Activated CD8-positive, alpha-beta memory T cell treated with anti-CD3 and anti-CD28 coated beads for 1 hour (primary cell): Measurements from ENCODE around the gene LIMA1.
"Not testable (repeated sequence)": the region's sequence is repeated elsewhere in the genome, so short reads cannot be mapped to it uniquely, and the experiment has no call there.

Experiments
- DNase-seq, 2 donors: peaks; one replicate each; pipeline ENCODE4 v3.0.0-alpha.2; 2020; ENCODE audit warnings: low read depth in 1 of 2; ENCODE audit errors: extremely low read depth in 1 of 2

The LIMA1 gene

DNA sequence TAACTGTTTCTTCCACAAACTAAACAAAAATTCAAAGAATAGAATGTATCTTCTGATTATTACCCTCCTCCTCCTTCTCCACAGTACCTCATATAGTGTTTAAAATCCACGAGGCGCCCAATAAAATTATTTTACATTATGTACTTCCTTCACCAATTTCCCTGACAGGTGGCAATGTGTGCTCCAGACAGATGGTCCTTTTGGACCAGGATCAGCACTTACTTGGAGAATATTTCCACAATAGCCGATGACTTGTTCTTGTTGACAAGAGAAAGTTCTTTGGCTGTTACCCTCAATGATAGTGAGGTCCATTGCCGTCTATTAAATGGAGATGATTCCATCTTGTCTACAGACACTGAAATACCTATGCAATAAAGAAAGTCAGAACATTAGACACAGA, 34.9 kb downstream of the LIMA1 start:
- DNase-seq, result no peak

DNA sequence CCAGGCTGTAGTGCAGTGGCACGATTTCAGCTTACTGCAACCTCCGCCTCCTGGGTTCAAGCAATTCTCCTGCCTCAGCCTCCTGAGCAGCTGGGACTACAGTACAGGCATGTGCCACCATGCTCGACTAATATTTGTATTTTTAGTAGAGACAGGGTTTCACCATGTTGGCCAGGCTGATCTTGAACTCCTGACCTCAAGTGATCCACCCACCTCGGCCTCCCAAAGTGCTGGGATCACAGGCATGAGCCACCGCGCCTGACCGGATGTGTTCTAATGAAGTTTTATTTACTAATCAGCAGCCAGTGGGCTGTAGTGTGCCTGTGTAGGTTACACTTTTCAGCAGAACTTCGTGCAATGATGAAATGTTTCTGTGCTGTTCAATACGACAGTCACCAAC, 35.7 kb downstream of the LIMA1 start:
- not testable (repeated sequence) for DNase-seq

DNA sequence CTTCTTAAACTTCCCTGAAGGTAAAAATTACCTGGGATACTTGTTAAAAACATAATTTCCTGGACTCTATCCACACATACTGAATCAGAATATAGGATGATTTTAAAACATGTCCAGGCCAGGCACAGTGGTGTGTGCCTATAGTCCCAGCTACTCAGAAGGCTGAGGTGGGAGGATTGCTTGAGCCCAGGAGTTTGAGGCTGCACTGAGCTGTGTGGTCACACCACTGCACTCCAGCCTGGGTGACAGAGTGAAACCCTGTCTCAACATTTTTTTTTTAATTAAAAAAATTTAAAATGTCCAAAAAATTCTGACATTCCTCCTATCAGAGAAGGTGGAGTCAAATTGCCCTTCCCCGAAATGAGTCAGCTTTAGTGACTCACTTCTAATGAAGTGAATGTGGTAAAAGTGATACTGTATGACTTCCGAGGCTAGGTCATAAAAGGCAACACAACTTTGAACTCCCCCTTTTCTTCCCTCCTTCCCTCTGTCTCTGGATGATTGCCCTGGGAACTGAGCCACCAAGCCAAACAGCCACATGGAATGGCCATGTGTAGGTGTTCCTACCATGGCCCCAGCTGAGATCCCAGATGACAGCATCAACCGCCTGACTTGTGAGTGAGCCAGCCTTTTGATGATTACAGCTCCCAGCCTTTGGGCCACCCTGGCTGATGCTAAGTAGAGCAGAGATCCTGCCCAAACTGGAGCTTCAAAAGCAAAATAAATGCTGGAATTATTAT, 36.3 kb downstream of the LIMA1 start:
- no peak for DNase-seq

DNA sequence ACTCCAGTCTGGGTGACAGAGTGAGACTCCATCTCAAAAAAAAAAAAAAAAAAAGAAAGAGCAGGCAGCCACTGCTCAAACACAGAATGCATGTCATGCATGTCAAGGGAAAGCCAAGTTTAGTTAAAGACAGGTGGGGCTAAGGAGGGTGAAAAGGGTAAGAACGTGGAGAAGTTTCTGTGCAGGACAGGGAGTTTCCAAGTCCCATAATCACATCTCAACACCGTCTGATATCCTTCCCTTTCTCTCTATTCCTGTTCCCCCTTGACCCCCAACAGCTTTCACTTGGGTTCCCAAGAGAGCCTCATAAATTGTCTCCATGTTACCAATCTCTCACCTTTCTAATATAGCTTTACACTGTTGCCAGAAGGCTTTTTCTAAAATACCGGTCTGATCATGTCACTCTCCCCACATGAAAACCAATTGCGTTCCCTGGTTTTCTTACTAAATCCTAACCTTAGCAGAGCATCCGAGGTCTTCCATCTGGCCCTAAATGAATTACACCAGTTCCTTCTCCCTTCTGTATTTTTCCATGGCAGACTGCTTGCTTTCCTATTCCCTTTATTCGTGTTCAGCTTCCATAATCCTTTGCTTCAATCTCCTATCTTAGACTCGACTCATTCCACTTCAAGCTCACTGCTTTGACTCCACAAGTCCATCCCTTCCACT, 37.0 kb downstream of the LIMA1 start:
- no peak for DNase-seq

DNA sequence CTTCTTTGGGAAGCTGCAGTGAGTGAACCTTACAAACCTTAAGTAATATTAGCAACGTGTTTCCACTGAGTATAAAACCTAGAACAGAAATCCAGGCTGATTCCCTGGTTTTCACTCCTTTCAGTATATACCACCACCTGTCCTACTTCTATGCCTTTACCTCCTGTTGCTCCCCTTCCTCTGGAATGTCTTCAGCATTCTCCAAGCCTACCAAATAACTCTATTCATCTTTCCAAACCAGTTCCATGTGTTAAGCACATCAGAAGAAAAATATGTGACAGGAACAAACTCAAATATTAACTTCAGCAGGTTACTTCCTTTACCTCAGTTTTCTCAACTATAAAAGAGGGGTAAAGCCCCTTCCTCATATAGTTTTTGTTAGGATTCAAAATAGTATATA, 39.8 kb downstream of the LIMA1 start:
- DNase-seq, result no peak

DNA sequence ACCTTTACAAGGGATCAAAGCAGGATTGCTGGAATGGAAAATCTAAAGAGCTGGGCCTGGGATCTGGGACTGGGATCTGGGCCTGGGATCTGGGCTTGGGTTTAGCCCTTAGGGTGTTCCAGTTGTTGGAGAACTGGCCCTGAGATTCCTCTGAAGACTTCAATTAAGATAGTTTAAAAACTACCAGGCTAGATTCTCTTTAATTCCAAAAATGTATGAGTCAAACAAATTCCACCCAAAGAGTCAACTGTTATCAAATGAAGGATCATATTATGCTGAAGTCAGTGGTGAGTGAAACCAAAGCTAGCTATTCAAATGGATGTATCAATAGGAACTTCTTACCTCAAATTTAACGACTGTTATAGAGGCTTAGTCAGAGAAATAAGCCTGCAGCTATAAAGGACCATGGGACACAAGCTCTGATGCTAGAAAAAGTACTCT, 40.5 kb downstream of the LIMA1 start:
- no peak for DNase-seq

DNA sequence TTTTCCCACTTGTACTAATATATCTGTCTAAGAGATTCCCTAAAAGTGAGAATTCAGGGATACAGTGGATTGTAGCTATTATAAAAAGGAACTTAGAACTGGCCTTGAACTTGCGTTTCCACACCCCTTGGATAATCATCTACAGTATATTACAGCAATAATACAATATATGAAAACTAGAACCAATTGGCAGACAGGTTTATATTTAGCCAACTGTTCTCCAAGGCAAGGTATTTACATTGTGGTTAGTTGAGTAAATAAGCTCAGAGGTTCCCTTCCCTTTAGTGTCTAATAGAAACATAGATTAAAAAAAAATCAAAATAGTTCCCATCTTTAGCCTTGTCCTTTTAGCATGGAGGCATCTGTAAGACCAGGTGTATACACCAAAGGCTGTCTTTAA, 42.1 kb downstream of the LIMA1 start:
- no peak for DNase-seq

DNA sequence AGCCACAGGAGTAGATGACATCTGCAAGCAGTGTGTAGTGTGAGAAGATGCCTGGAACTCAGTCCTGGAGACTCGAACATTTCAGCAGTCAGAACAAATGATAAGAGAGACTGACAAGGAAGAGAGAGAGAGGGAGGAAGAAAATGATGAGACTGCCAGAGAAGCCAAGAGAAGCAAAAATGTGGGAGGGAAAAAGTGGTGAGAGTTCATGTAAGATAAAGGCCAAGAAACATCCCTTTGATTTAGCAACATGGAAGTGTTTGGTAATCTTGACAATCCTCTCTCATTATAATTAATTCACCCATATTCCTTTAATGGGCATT, 42.6 kb downstream of the LIMA1 start:
- no peak for DNase-seq

DNA sequence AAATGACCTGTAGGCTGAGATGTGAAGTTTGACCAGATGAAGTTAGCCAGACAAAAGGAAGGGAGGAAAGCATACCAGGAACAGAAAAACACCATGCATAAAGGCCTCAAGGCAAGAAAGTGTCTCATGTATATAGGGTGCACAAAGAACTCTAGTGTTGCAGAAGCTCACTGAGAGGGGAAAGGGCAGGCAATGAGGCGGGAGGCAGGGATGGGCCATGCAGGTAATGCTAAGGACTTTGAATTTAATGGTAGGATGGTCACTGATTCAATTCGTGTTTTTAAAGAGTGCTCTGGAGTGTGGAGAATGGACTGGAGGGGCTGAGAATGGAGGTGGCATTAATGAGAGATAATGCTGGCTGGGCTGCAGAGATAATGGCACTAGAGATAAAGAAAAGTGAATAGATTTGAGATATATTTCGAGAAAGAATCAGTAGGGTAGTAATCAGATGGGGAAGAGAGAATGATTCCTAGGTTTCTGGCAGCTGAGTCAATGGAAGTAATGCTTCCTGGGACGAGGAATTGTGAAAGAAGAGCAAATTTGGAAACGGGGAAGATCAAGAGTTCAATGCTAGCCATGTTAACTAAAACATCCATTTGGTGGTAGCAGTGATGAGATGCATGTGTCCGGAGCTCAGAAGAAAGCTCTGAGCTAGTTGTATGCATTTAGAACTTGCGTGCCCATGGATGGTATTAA, 43.1 kb downstream of the LIMA1 start:
- DNase-seq, result no peak

DNA sequence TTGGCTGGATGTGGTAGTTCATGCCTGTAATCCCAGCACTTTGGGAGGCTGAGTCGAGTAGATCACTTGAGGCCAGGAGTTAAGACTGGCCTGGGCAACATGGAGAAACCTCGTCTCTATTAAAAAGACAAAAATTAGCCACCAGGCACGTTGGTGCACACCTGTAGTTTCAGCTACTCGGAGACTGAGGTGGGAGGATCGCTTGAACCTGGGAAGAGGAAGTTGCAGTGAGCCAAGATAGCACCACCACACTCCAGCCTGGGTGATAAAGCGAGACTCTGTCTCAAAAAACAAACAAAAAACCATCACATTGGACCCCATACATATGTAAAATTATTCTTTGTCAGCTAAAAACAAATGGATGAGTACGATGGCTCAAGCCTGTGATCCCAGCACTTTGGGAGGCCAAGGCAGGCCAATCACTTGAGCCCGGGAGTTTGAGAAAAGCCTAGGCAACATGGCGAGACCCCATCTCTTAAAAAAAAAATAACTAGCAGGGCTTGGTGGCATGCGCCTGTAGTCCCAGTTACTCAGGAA, 43.9 kb downstream of the LIMA1 start:
- DNase-seq, result no peak

DNA sequence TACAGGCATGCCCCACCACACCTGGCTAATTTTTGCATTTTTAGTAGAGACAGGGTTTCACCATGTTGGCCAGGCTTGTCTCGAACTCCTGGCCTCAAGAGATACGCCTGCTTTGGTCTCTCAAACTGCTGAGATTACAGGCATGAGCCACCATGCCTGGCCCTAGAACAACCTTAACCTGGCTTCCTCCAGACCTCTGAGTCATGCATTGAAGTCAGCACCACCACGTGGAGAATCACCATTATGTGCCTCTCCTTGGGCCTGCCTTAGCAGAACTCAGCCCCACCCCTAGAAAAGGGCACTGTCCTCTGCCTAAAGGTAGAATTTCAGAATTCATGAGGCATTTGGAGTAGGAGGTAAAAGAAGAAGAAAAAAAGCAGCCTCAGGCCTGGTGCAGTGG, 49.0 kb downstream of the LIMA1 start:
- no peak for DNase-seq

DNA sequence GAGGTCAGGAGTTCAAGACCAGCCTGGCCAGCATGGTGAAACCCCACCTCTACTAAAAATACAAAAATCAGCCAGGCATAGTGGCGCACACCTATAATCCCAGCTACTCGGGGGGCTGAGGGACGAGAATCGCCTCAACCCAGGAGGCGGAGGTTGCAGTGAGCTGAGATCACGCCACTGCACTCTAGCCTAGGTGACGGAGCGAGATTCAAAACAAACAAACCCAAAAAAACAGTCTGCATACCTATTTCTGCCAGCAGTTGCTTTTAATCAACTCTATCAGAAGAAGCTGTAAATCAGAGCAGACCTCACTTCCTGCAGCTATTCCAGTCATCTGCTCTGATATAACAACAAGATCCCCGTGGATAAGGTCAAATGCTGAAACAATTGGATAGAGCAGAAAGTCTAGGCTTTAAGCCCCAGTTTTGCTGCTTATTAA, 50.5 kb downstream of the LIMA1 start:
- DNase-seq, result no peak

DNA sequence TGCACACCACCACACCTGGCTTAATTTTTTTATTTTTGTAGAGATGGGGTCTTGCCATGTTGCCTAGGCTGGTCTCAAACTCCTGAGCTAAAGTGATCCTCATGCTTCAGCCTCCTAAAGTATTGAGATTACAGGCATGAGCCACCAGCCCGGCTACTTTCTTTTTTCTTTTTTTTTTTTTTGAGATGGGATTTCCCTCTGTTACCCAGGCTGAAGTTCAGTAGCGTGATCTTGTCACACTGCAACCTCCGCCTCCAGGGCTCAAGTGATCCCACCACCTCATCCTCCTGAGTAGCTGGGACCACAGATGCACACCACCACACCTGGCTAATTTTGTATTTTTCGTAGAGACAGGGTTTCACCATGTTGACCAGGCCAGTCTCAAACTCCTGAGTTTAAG, 51.1 kb downstream of the LIMA1 start:
- no peak for DNase-seq

DNA sequence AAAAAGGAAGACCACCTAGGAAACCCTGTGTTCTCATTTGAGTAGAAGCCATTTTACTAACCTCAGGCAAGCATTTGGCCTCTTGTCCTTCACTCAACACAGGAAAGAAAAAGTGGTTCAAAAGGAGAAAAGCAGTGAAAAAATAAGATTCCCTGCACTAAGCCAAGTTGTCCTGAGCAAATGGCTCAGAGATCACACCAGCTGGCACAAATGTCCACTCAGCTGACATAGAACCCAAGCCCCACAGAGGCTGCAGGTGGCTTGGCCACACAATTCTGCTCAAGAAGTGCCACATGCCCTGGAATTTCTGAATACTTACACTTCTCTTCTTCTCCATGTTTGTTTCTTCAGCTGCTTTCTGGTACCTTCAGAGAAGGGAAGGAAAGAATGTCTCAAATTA, 52.0 kb downstream of the LIMA1 start:
- DNase-seq, result no peak

DNA sequence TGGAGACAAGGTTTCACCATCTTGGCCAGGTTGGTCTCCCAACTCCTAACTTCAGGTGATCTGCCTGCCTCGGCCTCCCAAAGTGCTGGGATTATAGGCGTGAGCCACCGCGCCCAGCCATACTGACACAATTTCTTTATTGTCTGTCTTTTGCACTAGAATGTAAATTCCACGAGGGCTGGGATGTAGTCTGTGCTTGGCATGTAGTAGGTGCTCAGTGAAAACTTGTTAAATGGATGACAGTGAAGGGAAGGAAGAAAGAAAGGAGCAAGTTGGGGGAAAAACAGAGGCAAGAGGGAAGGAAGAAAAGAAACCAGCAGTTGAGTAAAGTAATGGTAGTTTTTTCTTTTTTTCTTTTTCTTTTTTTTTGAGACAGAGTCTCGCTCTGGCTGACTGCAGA, 53.1 kb downstream of the LIMA1 start:
- DNase-seq, result no peak

DNA sequence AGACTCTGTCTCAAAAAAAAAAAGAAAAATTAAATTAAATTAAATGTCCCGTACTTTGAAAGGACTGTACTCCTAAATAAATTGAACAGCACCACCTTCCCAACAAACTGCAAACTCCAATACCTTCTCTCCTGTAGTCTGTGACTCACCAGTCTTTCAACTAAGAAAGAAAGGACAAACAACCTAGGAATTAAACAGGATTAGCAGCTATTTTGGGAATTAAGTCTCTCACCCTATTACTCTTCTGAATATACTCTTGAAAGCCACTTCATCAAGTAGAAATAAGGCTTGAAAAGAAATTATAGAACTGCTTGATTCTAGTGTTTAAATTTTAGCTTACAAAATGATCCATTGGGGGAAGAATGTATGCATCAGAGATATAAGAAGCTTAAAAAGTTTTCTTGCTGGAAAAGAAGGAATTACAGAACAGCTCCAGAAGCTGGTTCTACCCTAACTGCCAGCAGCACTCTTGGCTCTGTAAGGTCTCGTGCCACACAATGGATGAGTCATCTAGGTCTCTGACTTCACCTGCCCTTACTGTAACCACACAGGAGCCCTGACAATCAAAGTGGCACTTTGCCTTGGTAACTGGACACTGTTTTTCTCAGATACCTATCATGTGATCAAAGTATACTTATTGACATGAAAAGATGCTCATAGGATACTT, 59.2 kb downstream of the LIMA1 start:
- no peak for DNase-seq

DNA sequence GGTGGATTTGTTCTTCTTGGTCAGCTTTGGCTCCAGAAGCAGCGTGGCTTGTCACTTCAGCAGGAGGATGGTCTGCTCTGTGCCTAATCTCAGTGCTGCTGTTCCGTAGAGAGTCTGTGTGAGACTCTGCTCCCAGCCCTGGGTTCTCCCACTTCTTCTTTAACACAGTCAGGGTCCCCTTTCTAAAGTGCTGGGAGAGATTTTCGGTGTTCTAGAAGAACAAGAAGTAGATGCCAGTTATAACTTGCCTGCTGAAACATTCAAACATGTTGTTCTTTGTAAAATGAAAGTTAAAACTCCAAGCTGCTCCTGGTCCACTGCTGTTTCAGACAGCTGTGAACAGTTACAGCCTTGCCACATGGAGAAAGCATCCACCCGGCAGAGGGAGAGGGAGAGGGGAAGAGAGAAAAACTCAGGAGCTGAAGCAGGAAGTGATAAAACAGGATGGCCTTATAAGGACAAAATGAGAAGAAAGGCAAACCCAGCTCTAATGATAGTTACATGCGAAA, 61.0 kb downstream of the LIMA1 start:
- DNase-seq, result no peak

DNA sequence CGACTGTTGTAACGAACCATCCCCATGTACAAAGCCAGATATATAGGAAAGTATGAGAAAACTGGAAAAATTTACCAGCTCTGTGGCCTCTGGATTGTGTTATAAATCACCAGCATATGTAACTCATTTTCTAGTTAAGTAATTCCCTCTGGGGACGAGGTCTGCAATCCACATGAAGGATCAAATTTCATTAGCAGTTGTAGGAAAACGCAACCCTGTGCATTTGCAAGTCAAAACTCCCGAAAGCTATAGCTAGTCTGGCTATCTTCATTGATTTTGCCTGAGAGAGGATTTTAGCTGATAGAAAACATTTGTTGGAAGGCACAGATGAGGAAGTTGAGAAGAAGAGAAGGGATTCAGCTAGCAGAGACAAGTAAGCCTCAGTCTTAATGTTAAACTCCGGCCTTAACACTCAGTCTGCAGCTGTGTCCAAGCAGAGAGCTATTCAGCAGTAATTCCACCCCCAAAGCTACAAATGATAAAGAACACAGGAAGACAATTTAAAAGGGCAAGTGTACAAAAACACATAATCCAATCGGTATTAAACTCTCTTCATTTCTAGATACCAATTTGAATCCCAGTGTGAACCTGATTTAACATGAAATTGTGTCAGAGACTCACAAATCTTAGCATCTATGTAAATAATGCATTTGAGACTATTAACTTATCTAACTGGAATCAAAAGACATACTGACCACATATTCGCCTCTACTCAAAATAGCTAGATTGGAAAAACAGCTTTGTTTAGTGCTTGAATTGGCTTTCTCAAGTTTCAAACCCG, 61.9 kb downstream of the LIMA1 start:
- DNase-seq, result no peak

DNA sequence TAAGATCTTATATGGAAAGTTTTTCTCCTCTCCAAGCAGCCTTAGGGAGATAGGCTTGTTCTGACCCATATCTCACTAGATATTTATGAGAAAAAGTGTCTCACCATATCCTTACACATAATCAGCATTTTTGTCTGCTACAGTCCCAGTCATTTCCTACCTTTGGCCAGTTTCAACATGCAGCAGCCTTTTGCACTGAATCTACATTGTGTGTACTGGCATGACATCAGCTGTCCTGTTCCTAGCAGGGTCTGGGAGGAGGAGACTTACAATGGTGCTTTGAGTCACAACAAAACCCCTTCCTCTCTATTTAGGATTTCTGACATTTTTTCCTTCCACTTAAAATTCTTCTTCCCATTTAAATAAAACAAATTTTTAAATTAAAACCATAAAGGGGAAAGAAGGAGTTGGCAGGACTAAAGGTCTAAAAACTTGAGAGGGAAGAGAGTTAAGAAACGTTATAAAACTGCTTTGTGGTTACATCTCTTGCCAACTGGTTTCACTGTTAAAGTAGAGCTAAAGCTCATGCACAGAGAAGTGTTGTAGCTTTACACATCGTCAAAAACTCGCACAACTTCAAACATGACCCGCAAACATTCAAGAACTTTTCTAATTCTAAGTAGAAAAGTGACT, 62.8 kb downstream of the LIMA1 start:
- no peak for DNase-seq

DNA sequence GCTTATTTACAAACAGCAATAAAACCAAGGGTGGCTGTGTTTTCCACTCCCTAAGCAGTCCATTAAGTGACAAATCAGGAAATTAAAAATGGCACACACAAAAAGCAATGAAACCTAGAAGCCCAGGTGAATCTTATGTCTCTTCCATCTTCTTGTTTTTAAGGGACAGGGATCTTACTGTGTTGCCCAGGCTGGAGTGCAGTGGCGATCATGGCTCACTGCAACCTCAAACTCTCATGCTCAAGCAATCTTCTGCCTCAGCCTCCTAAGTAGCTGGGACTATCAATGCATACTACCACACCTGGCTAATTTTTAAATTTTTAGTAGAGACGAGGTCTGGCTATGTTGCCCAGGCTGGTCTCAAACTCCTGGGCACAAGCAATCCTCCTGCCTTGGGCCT, 63.8 kb downstream of the LIMA1 start:
- DNase-seq, result no peak
